Adrenal gland (tissue), 5 donors: ENCODE data around the gene MOGAT1.

Source experiments
- CTCF ChIP-seq, 6 experiments: fragments of 450-650 bp in 4 of 6; fragments of 200-600 bp in 2 of 6; sonication (generic) in 1 of 6; IDR thresholded peaks; 1 replicate in 5 of 6; 2 replicates in 1 of 6; pipeline versions ENCODE4 v1.5.1 to v1.8.0; 2016 to 2021; ENCODE audit warnings: antibody characterized with exemption in 6 of 6, mild to moderate bottlenecking in 2 of 6, moderate library complexity in 1 of 6
- POLR2A ChIP-seq, 2 donors: fragments of 450-650 bp; IDR thresholded peaks; one replicate each; pipeline ENCODE4 v1.6.1; 2017; ENCODE audit warnings: antibody characterized with exemption in 2 of 2, mild to moderate bottlenecking in 2 of 2, moderate library complexity in 1 of 2
- donor health status: DM: no; HTN: no; CAD: no.

DNA sequence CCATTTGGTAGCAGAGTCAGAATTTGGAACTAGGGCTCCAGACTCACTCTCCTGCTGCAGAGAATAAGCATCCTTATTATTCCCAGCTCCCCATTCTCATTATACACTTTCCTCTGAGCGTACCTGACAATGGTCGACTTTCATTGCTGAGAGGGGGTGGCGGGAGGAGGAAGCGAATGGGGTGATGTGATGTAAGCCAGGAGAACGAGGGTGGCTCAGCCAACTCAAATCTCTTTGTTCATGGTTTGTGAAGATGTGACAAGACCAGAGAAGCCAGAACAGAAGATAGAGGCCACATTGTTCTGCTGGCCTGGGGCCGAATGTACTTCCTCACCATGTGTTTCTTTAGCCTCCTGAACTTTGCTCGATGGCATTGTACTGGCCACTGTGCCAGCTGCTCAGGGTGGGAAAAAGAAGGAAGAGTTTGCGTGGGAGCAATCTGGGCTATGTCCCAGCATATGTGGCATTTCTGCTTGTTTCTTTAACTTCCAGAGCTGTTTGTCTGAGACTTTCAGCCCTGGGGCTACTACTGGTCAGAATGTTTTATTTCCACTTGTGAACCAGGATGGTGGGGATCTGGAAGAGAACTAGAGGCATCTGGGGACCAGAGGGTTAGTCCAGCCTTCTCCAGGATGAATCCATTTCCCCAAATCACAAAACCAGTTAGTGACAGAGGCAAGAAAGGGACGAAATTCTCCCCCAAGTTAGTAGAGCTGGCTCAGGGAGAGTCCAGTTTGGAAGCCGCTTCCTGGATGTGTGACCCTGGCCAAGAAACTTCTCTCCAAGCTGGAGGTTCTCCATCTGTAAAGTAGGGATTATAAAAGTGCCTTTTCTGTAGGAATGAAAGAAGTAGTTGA is 62.6 kb downstream of the MOGAT1 start:
- no peak for TF ChIP-seq POLR2A (IDR thresholded peaks at IDR 0.05)
- TF ChIP-seq CTCF (IDR thresholded peaks at IDR 0.05): no peak
